ENCODE data around the gene IL17RA.

Gene IL17RA

GRCh38 chr22:17164392-17165024 is 79.7 kb downstream of the IL17RA start:
- Histone ChIP-seq H3K4me3 (ENCODE audit: low read depth, low read length) (no peak overlapping the region), H3K4me1 (ENCODE audit: control insufficient read depth, insufficient read depth, low read length) (no peaks in the 10 kb centered on the region), H3K27ac (ENCODE audit: extremely low read depth, low read depth, low read length) (no peak overlapping the region), H3K9me3 (ENCODE audit: control insufficient read depth, insufficient read depth, low read depth, low read length) (no peaks in the 10 kb centered on the region), H3K36me3 (ENCODE audit: control insufficient read depth in 2 of 2, insufficient read depth in 1 of 2, low read length in 2 of 2) (no peaks in the 10 kb centered on the region)
- TF ChIP-seq ZBTB44 (tag by site-specific recombination; IDR thresholded peaks at IDR 0.05) (no peak), ZNF18 (tag by site-specific recombination; IDR thresholded peaks at IDR 0.05) (no peak), WT1 (tag by site-specific recombination; IDR thresholded peaks at IDR 0.05) (no peak), ZSCAN18 (tag by site-specific recombination; IDR thresholded peaks at IDR 0.05) (no peak), ZNF791 (tag by site-specific recombination; IDR thresholded peaks at IDR 0.05) (no peak), GFI1B (tag by site-specific recombination; IDR thresholded peaks at IDR 0.05) (no peak), ZNF843 (tag by site-specific recombination; IDR thresholded peaks at IDR 0.05) (no peak), ZNF621 (tag by site-specific recombination; IDR thresholded peaks at IDR 0.05) (no peak), ZNF658 (tag by site-specific recombination; IDR thresholded peaks at IDR 0.05) (no peak), KLF7 (tag by site-specific recombination; IDR thresholded peaks at IDR 0.05; ENCODE audit: borderline replicate concordance) (no peak), ZNF169 (tag by site-specific recombination; IDR thresholded peaks at IDR 0.05) (no peak), ZNF133 (tag by site-specific recombination; IDR thresholded peaks at IDR 0.05) (no peak), ZNF239 (tag by site-specific recombination; IDR thresholded peaks at IDR 0.05) (no peak), PRDM2 (tag by site-specific recombination; IDR thresholded peaks at IDR 0.05; ENCODE audit: borderline replicate concordance) (no peak), ZNF544 (tag by site-specific recombination; IDR thresholded peaks at IDR 0.05) (no peak), ZNF530 (tag by site-specific recombination; IDR thresholded peaks at IDR 0.05; ENCODE audit: low read depth) (no peak), ZNF112 (tag by site-specific recombination; IDR thresholded peaks at IDR 0.05) (no peak)
- ChIA-PET CTCF (interaction anchor here (0.6 to 8.9 kb wide), 5 partner anchors 8 to 337 kb away, joined by 3 to 87 read pairs (median 5); no protein-coding TSS in a partner anchor), POLR2A (no interaction called here)
